GM10248 (cell line): Measurements from ENCODE around the gene S100A14.

ENCODE experiments used
- CTCF ChIA-PET: fragments of 300-600 bp; sonication (Branson Sonifier 250); formaldehyde crosslinking; extraction: SDS; loops from one replicate; lab custom pipeline; 2021; ENCODE audit warnings: antibody characterized with exemption; lab: Yijun Ruan, JAX
- POLR2A ChIA-PET: fragments of 350-650 bp; sonication (Branson Sonifier 250); formaldehyde crosslinking; extraction: SDS; loops from one replicate; lab custom pipeline; 2020; ENCODE audit warnings: antibody characterized with exemption; lab: Yijun Ruan, JAX
- DNase-seq: peaks from one replicate; pipeline ENCODE4 v3.0.0; 2012; ENCODE audit errors: extremely low spot score
- CTCF ChIP-seq: IDR thresholded peaks from 2 replicates; pipeline ENCODE4 v1.5.1; 2012; ENCODE audit warnings: mild to moderate bottlenecking, low read depth; ENCODE audit errors: extremely low read depth, missing control alignments, control extremely low read depth

S100A14 gene

DNA sequence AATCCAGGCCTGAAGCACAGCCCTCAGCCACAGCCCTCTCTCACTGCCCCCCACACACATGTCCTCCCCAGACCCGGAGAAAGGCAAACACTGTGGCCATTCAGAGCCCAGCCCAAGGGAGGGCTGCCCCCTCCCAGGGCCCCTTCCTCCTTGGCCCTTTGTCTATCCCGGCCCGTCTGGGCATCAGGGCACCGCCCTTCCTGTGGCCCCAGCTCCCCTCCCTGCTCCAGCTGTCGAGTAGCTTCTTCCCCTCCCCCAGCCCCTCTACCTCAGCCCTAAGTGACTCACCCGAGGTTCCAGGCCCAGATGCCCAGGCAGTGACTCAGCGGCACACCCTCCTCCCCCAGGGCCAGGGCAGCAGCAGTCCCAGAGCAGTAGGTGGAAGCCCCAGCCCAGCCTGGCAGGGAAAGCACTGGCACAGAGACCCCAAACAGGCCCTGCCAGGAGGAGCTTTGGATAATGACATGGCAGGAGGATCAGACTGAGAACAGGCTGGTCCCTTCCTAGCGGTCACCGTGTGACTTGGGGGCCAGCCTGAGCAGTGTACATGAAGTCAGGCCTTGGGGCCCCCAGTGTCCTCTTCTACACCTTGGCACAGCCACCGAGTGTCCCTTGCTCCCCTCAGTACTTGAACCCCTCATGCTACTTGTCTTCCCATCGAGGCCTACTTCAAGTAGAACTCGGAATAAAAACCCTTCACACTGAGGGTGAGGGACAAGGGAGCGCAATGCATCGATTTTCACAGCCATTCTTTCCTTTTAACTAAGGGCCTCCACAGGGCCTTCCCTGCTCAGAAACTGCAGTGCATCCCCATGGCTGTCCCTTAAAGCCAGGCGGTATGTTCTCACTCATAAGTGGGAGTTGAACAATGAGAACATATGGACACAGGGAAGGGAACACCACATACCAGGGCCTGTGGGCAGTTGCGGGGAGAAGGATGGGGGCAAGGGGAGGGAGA, 49.4 kb downstream of the S100A14 start:
- peak; percentile 63 for DNase-seq
- ChIA-PET POLR2A (no interaction called here), CTCF (interaction anchor here (0.9 to 8.3 kb wide), 8 partner anchors 16 to 214 kb away, joined by 3 to 73 read pairs (median 4); partner anchors contain the start of genes S100A1, S100A13 and S100A6)
- TF ChIP-seq CTCF = no peak

DNA sequence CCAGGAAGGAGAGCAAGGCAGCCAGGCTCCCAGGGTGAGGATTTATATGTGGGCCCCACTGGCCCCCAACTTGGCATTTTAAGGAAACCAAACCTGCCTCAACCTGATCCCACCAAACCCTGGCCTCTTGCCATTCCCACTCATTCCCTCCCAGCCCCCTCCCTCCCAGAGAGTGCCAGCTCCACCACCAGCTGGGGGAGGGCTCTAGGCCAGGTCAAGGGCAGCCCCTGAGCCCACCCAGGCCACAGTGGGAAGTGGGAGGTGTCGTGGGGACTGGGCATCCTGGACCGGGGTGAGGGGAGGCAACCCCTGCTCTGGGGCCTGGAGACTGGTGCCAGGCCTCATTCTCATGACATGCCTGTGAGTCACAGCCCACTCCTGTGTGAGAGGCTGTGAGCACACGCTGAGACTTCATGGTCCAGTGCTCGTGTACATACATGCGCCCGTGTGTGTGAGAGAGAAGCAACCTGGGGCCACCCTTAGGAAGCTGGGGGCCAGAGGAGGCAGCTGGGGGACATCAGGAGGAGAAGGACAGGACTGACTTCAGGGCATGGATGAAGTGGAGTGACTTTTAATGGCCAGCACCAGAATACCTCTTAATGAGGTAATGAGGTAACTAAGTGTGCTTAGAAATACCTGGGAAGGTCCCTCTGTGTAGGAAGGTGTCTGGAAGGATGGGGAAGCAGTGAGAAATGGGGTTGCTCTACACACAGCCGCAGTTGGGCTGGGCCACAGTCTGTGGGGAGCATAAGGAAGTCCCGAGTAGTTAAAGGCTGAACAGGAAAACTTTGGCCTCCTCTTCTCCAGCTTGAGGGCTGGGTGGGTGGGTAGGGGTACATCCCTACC, 50.4 kb downstream of the S100A14 start, which contains the start of gene S100A2:
TSS of gene S100A2 (minus strand) at position 316 of the 846 bp plus-strand sequence. CDS start 1,967 bp downstream, outside the sequence.
- ChIA-PET POLR2A (interaction anchor here (0.7 kb wide), 1 partner anchor 16 kb away, joined by 6 read pairs; no protein-coding TSS in a partner anchor), CTCF (interaction anchor here (0.9 to 8.3 kb wide), 8 partner anchors 15 to 213 kb away, joined by 3 to 73 read pairs (median 4); partner anchors contain the start of genes S100A1, S100A13 and S100A6)
- TF ChIP-seq CTCF = no peak
- DNase-seq = peak; percentile 75
